Keratinocyte (primary cell): ENCODE measurements around the gene HDAC8.

Experiments
- CTCF ChIP-seq, 3 experiments: IDR thresholded peaks in 1 of 3; conservative IDR thresholded peaks in 1 of 3; optimal IDR thresholded peaks in 1 of 3; 2 replicates in 2 of 3; 3 replicates in 1 of 3; pipeline versions ENCODE3 to v1.5.1; 2011; ENCODE audit warnings: low read length in 3 of 3, mild to moderate bottlenecking in 3 of 3, moderate library complexity in 2 of 3, control low read depth in 1 of 3, inconsistent platforms in 1 of 3; ENCODE audit not compliant: insufficient read depth in 2 of 3; ENCODE audit errors: extremely low read depth in 1 of 3
- EZH2 ChIP-seq: IDR thresholded peaks from one replicate; pipeline ENCODE4 v1.6.1; 2012; ENCODE audit warnings: inconsistent platforms, mild to moderate bottlenecking, low read length, moderate library complexity

GRCh38 chrX:72367516-72367915 lies 205.1 kb downstream of the HDAC8 start:
- TF ChIP-seq CTCF (optimal IDR thresholded peaks at IDR 0.05 in 1 of 3, IDR thresholded peaks at IDR 0.05 in 1 of 3, conservative IDR thresholded peaks at IDR 0.05 in 1 of 3; ENCODE audit: extremely low read depth in 1 of 3, insufficient read depth in 2 of 3, low read length in 3 of 3): no peak
- no peak for TF ChIP-seq EZH2
